Measurements from ENCODE around the gene ZNF146.
"Not testable (repeated sequence)": the region's sequence is repeated elsewhere in the genome, so short reads cannot be mapped to it uniquely, and the experiment has no call there.

The ZNF146 gene

DNA sequence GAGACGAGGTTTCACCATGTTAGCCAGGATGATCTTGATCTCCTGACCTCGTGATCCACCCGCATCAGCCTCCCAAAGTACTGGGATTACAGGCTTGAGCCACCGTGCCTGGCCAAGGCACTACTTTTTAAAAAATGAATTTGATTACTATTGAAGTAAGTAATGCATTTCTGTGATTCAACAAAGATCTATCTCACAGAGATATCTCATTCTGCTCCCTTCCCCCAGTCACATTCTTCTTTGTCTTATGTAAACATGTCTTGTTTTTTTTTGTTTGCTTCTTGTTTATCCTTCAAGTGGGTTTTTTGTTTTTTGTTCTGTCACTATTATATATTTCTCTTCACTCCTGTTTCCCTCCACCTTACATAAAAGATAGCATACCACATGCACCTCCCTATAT, 6.6 kb downstream of the ZNF146 start:
- no peak for DNase-seq (ENCODE audit: low read depth)
- TF ChIP-seq MYC (IDR thresholded peaks at IDR 0.05; ENCODE audit: low read depth, low read length) (no peak), MAX (IDR thresholded peaks at IDR 0.05; ENCODE audit: low read depth, low read length) (no peak), CTCF (IDR thresholded peaks at IDR 0.05; ENCODE audit: low read depth, low read length) (no peak), POLR2A (IDR thresholded peaks at IDR 0.05; ENCODE audit: extremely low read depth, insufficient read length) (no peak)
- H3K4me3 ChIP-seq (ENCODE audit: low read depth, low read length) = no peak overlapping the region

- no peak overlapping the region for H3K4me3 ChIP-seq (ENCODE audit: low read depth, low read length)
- TF ChIP-seq POLR2A (IDR thresholded peaks at IDR 0.05; ENCODE audit: extremely low read depth, insufficient read length) (no peak), MYC (IDR thresholded peaks at IDR 0.05; ENCODE audit: low read depth, low read length) (no peak), MAX (IDR thresholded peaks at IDR 0.05; ENCODE audit: low read depth, low read length) (no peak), CTCF (IDR thresholded peaks at IDR 0.05; ENCODE audit: low read depth, low read length) (no peak)
Observed at GRCh38 chr19:36222503-36222902, 7.6 kb downstream of the ZNF146 start.

GRCh38 chr19:36225219-36225892, 10.4 kb downstream of the ZNF146 start:
- no peak for TF ChIP-seq MYC (IDR thresholded peaks at IDR 0.05; ENCODE audit: low read depth, low read length)
- TF ChIP-seq POLR2A (IDR thresholded peaks at IDR 0.05; ENCODE audit: extremely low read depth, insufficient read length) = no peak
- no peak for TF ChIP-seq CTCF (IDR thresholded peaks at IDR 0.05; ENCODE audit: low read depth, low read length)
- no peak for TF ChIP-seq MAX (IDR thresholded peaks at IDR 0.05; ENCODE audit: low read depth, low read length)
- H3K4me3 ChIP-seq (ENCODE audit: low read depth, low read length) = peak overlapping the region; percentile 16
- DNase-seq (ENCODE audit: low read depth) = no peak

More at GRCh38 chr19:36222503-36222902, 7.6 kb downstream of the ZNF146 start:
- no peak for DNase-seq (ENCODE audit: low read depth)

GRCh38 chr19:36233626-36234025, 18.7 kb downstream of the ZNF146 start:
- H3K4me3 ChIP-seq (ENCODE audit: low read depth, low read length); DNase-seq (ENCODE audit: low read depth): not testable (repeated sequence)

- DNase-seq (ENCODE audit: low read depth) = no peak
- TF ChIP-seq MYC (IDR thresholded peaks at IDR 0.05; ENCODE audit: low read depth, low read length) = no peak
- no peak for TF ChIP-seq MAX (IDR thresholded peaks at IDR 0.05; ENCODE audit: low read depth, low read length)
- TF ChIP-seq POLR2A (IDR thresholded peaks at IDR 0.05; ENCODE audit: extremely low read depth, insufficient read length) = no peak
- no peak for TF ChIP-seq CTCF (IDR thresholded peaks at IDR 0.05; ENCODE audit: low read depth, low read length)
- no peak overlapping the region for H3K4me3 ChIP-seq (ENCODE audit: low read depth, low read length)
Observed at GRCh38 chr19:36236304-36236945, 21.5 kb downstream of the ZNF146 start.

GRCh38 chr19:36236946-36237310, 22.0 kb downstream of the ZNF146 start:
- no peak for DNase-seq (ENCODE audit: low read depth)
- TF ChIP-seq CTCF (IDR thresholded peaks at IDR 0.05; ENCODE audit: low read depth, low read length) (no peak), MYC (IDR thresholded peaks at IDR 0.05; ENCODE audit: low read depth, low read length) (no peak), MAX (IDR thresholded peaks at IDR 0.05; ENCODE audit: low read depth, low read length) (no peak), POLR2A (IDR thresholded peaks at IDR 0.05; ENCODE audit: extremely low read depth, insufficient read length) (no peak)
- no peak overlapping the region for H3K4me3 ChIP-seq (ENCODE audit: low read depth, low read length)
